Duodenal mucosa (tissue), 2 donors: ENCODE measurements around the gene MYCL.

Experiments
- H3K27ac ChIP-seq: one replicate; pipeline ENCODE4 v1.7.0; 2013; ENCODE audit warnings: low read depth, low read length
- H3K27me3 ChIP-seq, 2 donors: one replicate each; pipeline ENCODE4 v1.7.0; 2013; ENCODE audit warnings: low read length in 2 of 2, control low read depth in 1 of 2; ENCODE audit not compliant: insufficient read depth in 2 of 2, control insufficient read depth in 1 of 2
- H3K36me3 ChIP-seq, 2 donors: one replicate each; pipeline ENCODE4 v1.7.0; 2013; ENCODE audit warnings: low read length in 2 of 2, control low read depth in 1 of 2; ENCODE audit not compliant: insufficient read depth in 2 of 2, control insufficient read depth in 1 of 2
- H3K4me1 ChIP-seq, 2 donors: one replicate each; pipeline ENCODE4 v1.7.0; 2013; ENCODE audit warnings: low read length in 2 of 2, control low read depth in 1 of 2; ENCODE audit not compliant: insufficient read depth in 2 of 2, control insufficient read depth in 1 of 2
- H3K4me3 ChIP-seq, 2 donors: one replicate each; pipeline ENCODE4 v1.7.0; 2013; ENCODE audit warnings: low read length in 2 of 2, low read depth in 1 of 2
- H3K9ac ChIP-seq, 2 donors: one replicate each; pipeline ENCODE4 v1.7.0; 2013; ENCODE audit warnings: low read length in 2 of 2, low read depth in 1 of 2
- H3K9me3 ChIP-seq, 2 donors: one replicate each; pipeline ENCODE4 v1.7.0; 2013; ENCODE audit warnings: low read length in 2 of 2, control low read depth in 1 of 2; ENCODE audit not compliant: control insufficient read depth in 1 of 2

Gene MYCL

GRCh38 chr1:39936724-39937491 lies 35.2 kb upstream of the MYCL start:
- H3K36me3 ChIP-seq = no peaks in the 10 kb centered on the region
- H3K9ac ChIP-seq = peak overlapping the region in 1 of 2 donors; percentile 47
- peak overlapping the region in 1 of 2 donors; percentile 14 for H3K4me3 ChIP-seq
- H3K9me3 ChIP-seq = no peaks in the 10 kb centered on the region
- peaks cover 33 to 36% of the 10 kb centered on the region in 2 donors for H3K4me1 ChIP-seq
- H3K27ac ChIP-seq = peak overlapping the region; percentile 46
- no peaks in the 10 kb centered on the region for H3K27me3 ChIP-seq

GRCh38 chr1:39933956-39934941 lies 32.5 kb upstream of the MYCL start:
- H3K27ac ChIP-seq = peak overlapping the region; percentile 78
- H3K9ac ChIP-seq = peak overlapping the region; percentile 30 to 54
- H3K4me1 ChIP-seq = peaks cover 36 to 37% of the 10 kb centered on the region in 2 donors
- no peaks in the 10 kb centered on the region for H3K9me3 ChIP-seq
- no peaks in the 10 kb centered on the region for H3K27me3 ChIP-seq
- no peak overlapping the region for H3K4me3 ChIP-seq
- H3K36me3 ChIP-seq = no peaks in the 10 kb centered on the region

GRCh38 chr1:39928809-39929587 lies 27.3 kb upstream of the MYCL start:
- Histone ChIP-seq H3K9ac (no peak overlapping the region), H3K9me3 (no peaks in the 10 kb centered on the region), H3K36me3 (no peaks in the 10 kb centered on the region), H3K27ac (no peak overlapping the region), H3K27me3 (no peaks in the 10 kb centered on the region), H3K4me1 (peaks cover 40 to 44% of the 10 kb centered on the region in 2 donors), H3K4me3 (peak overlapping the region in 1 of 2 donors; percentile 18)

- Histone ChIP-seq H3K4me1 (peaks cover 33 to 38% of the 10 kb centered on the region in 2 donors), H3K27ac (no peak overlapping the region), H3K36me3 (no peaks in the 10 kb centered on the region), H3K9ac (peak overlapping the region in 1 of 2 donors; percentile 59), H3K4me3 (no peak overlapping the region), H3K9me3 (no peaks in the 10 kb centered on the region), H3K27me3 (no peaks in the 10 kb centered on the region)
These were observed 25.8 kb upstream of the MYCL start for GRCh38 chr1:39927538-39927937.

GRCh38 chr1:39926820-39927219 lies 25.1 kb upstream of the MYCL start:
- no peaks in the 10 kb centered on the region for H3K27me3 ChIP-seq
- H3K4me1 ChIP-seq = peaks cover 33 to 38% of the 10 kb centered on the region in 2 donors
- no peaks in the 10 kb centered on the region for H3K36me3 ChIP-seq
- no peaks in the 10 kb centered on the region for H3K9me3 ChIP-seq
- peak overlapping the region; percentile 39 for H3K27ac ChIP-seq
- no peak overlapping the region for H3K4me3 ChIP-seq
- H3K9ac ChIP-seq = peak overlapping the region in 1 of 2 donors; percentile 59

GRCh38 chr1:39926343-39926793 lies 24.7 kb upstream of the MYCL start:
- Histone ChIP-seq H3K9me3 (no peaks in the 10 kb centered on the region), H3K4me1 (peaks cover 33 to 38% of the 10 kb centered on the region in 2 donors), H3K27ac (peak overlapping the region; percentile 39)

GRCh38 chr1:39925721-39926342 lies 24.1 kb upstream of the MYCL start:
- Histone ChIP-seq H3K4me1 (peaks cover 33 to 38% of the 10 kb centered on the region in 2 donors), H3K27me3 (no peaks in the 10 kb centered on the region), H3K4me3 (no peak overlapping the region), H3K27ac (no peak overlapping the region), H3K9me3 (no peaks in the 10 kb centered on the region), H3K36me3 (no peaks in the 10 kb centered on the region), H3K9ac (peak overlapping the region in 1 of 2 donors; percentile 59)

More at GRCh38 chr1:39926343-39926793, 24.7 kb upstream of the MYCL start:
- H3K36me3 ChIP-seq = no peaks in the 10 kb centered on the region
- H3K4me3 ChIP-seq = no peak overlapping the region
- peak overlapping the region in 1 of 2 donors; percentile 59 for H3K9ac ChIP-seq
- H3K27me3 ChIP-seq = no peaks in the 10 kb centered on the region

GRCh38 chr1:39922251-39922688 lies 20.6 kb upstream of the MYCL start:
- H3K4me3 ChIP-seq = no peak overlapping the region
- no peak overlapping the region for H3K9ac ChIP-seq
- no peaks in the 10 kb centered on the region for H3K9me3 ChIP-seq
- H3K4me1 ChIP-seq = peaks cover 14 to 16% of the 10 kb centered on the region in 2 donors
- H3K36me3 ChIP-seq = no peaks in the 10 kb centered on the region
- H3K27me3 ChIP-seq = no peaks in the 10 kb centered on the region
- H3K27ac ChIP-seq = no peak overlapping the region

GRCh38 chr1:39919545-39919944 lies 17.8 kb upstream of the MYCL start:
- H3K36me3 ChIP-seq = no peaks in the 10 kb centered on the region
- no peak overlapping the region for H3K9ac ChIP-seq
- H3K4me1 ChIP-seq = no peaks in the 10 kb centered on the region
- H3K27ac ChIP-seq = no peak overlapping the region
- no peaks in the 10 kb centered on the region for H3K9me3 ChIP-seq
- no peak overlapping the region for H3K4me3 ChIP-seq
- no peaks in the 10 kb centered on the region for H3K27me3 ChIP-seq
